ENCODE measurements around the gene TEK. TPM values are rescaled to one million over a fixed set of nuclear protein-coding genes. Genes with fewer than 3 reads are reported as not detected.

The TEK gene
- total RNA-seq, 2 donors from 2014 or later = 2.4 to 4.9 TPM

DNA sequence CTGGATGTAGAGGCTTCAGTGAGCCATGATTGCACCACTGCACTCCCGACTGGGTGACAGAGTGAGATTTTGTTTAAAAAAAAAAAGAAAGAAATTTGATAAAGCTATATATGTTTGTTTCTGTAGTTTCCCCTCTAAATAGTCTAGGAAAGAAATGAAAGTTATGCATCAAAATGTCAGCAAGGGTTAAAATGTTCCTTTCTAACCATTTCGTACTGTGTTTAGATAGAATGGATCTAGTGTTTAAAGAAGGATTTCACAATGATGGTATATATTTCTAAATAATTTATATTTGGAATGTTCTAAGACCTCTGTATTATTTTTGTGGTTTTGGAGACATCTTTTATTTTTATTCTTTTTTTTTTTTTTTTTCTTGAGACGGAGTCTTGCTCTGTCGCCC lies 22.7 kb downstream of the TEK start:
- Histone ChIP-seq H3K4me3 (ENCODE audit: low read length) (no peak overlapping the region), H3K9me3 (ENCODE audit: control insufficient read depth, low read length) (no peaks in the 10 kb centered on the region), H3K4me1 (ENCODE audit: control insufficient read depth, insufficient read depth, low read length) (no peaks in the 10 kb centered on the region), H3K36me3 (ENCODE audit: control insufficient read depth, insufficient read depth, low read length) (no peaks in the 10 kb centered on the region), H3K9ac (ENCODE audit: extremely low read depth, low read length, poor library complexity, severe bottlenecking) (no peak overlapping the region), H3K27ac (ENCODE audit: low read depth, low read length) (no peak overlapping the region), H3K27me3 (ENCODE audit: control insufficient read depth, insufficient read depth, low read length, poor library complexity, severe bottlenecking) (no peaks in the 10 kb centered on the region)
- TF ChIP-seq, protein P1, sequence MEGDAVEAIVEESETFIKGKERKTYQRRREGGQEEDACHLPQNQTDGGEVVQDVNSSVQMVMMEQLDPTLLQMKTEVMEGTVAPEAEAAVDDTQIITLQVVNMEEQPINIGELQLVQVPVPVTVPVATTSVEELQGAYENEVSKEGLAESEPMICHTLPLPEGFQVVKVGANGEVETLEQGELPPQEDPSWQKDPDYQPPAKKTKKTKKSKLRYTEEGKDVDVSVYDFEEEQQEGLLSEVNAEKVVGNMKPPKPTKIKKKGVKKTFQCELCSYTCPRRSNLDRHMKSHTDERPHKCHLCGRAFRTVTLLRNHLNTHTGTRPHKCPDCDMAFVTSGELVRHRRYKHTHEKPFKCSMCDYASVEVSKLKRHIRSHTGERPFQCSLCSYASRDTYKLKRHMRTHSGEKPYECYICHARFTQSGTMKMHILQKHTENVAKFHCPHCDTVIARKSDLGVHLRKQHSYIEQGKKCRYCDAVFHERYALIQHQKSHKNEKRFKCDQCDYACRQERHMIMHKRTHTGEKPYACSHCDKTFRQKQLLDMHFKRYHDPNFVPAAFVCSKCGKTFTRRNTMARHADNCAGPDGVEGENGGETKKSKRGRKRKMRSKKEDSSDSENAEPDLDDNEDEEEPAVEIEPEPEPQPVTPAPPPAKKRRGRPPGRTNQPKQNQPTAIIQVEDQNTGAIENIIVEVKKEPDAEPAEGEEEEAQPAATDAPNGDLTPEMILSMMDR (conservative IDR thresholded peaks at IDR 0.05) = no peak
- H3K4me3 Mint-ChIP-seq = no peak overlapping the region
- H3K27ac Mint-ChIP-seq = no peak overlapping the region
- H3K27me3 Mint-ChIP-seq (ENCODE audit: insufficient read depth) = no peaks in the 10 kb centered on the region
- no peaks in the 10 kb centered on the region for H3K36me3 Mint-ChIP-seq (ENCODE audit: low read depth)
- no peaks in the 10 kb centered on the region for H3K9me3 Mint-ChIP-seq
- 80 to 90% methylated on average over 1 to 4 of the region's 4 CpGs for WGBS, 2 experiments (ENCODE audit: insufficient coverage in 1 of 2, insufficient read length in 1 of 2)
- DNase-seq = no peak
- no peaks in the 10 kb centered on the region for H3K4me1 Mint-ChIP-seq

DNA sequence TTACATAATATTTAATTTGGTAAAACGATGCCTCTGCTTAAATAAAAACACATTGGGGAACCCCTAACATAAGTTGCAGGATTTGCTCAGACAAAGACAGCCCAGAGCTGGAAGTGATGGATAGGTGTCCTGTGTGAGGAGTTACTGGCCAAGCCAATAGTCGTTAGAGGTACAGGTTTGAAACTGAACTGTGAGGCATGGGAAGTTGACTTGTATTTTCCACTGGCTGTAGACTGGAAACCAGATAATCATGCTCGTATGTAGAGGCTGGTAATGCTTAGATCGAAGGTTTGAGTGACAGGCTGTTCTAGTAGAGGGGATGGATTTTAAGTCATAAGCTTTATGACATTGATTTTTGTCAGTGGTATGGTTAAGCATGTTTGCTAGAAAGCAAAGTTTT lies 24.8 kb downstream of the TEK start:
- Histone ChIP-seq H3K4me1 (ENCODE audit: control insufficient read depth, insufficient read depth, low read length) (no peaks in the 10 kb centered on the region), H3K36me3 (ENCODE audit: control insufficient read depth, insufficient read depth, low read length) (no peaks in the 10 kb centered on the region), H3K9ac (ENCODE audit: extremely low read depth, low read length, poor library complexity, severe bottlenecking) (no peak overlapping the region), H3K4me3 (ENCODE audit: low read length) (no peak overlapping the region), H3K27ac (ENCODE audit: low read depth, low read length) (no peak overlapping the region), H3K27me3 (ENCODE audit: control insufficient read depth, insufficient read depth, low read length, poor library complexity, severe bottlenecking) (no peaks in the 10 kb centered on the region), H3K9me3 (ENCODE audit: control insufficient read depth, low read length) (peaks cover 4% of the 10 kb centered on the region)
- H3K36me3 Mint-ChIP-seq (ENCODE audit: low read depth) = no peaks in the 10 kb centered on the region
- no peak overlapping the region for H3K4me3 Mint-ChIP-seq
- TF ChIP-seq, protein P1 (conservative IDR thresholded peaks at IDR 0.05) = no peak
- H3K27ac Mint-ChIP-seq = no peak overlapping the region
- WGBS, 2 experiments (ENCODE audit: insufficient coverage in 1 of 2, insufficient read length in 1 of 2) = 88 to 89% methylated on average over 3 to 4 of the region's 4 CpGs
- peaks cover 7% of the 10 kb centered on the region for H3K9me3 Mint-ChIP-seq
- no peak for DNase-seq
- no peaks in the 10 kb centered on the region for H3K27me3 Mint-ChIP-seq (ENCODE audit: insufficient read depth)
- H3K4me1 Mint-ChIP-seq = no peaks in the 10 kb centered on the region

DNA sequence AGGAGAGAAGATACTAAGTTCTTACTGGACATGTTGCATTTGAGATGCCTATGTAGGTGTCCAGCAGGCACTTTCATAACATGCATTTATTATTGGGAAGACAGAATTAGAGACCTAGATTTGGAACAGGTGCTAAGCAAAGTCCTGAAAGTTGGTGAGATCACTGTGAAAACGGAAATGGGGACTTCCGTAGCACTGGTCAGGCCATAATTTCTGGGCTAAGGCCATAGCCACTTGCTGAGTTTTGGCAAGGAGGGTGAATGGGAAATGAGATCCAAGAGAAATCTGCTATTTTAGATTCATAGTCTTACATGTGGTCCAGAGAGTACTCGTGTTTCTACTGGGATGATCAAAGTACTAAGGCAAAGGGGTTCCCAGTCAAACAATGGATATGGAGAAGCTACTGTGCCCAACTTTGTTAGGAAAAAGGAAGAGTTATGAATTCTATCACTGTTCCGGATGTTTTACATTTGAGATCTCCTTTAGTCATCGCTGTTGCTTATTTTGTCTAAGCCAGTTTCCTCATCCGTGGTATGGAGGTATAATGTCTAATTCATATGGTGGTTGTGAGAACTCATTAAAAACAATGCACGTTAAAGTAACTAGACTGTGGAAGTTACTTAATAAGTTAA lies 33.4 kb downstream of the TEK start:
- Histone ChIP-seq H3K27me3 (ENCODE audit: control insufficient read depth, insufficient read depth, low read length, poor library complexity, severe bottlenecking) (no peaks in the 10 kb centered on the region), H3K4me1 (ENCODE audit: control insufficient read depth, insufficient read depth, low read length) (peaks cover 5% of the 10 kb centered on the region), H3K27ac (ENCODE audit: low read depth, low read length) (no peak overlapping the region), H3K9ac (ENCODE audit: extremely low read depth, low read length, poor library complexity, severe bottlenecking) (no peak overlapping the region), H3K36me3 (ENCODE audit: control insufficient read depth, insufficient read depth, low read length) (no peaks in the 10 kb centered on the region), H3K9me3 (ENCODE audit: control insufficient read depth, low read length) (peaks cover 4% of the 10 kb centered on the region), H3K4me3 (ENCODE audit: low read length) (no peak overlapping the region)
- 96 to 98% methylated on average over 5 to 7 of the region's 7 CpGs for WGBS, 2 experiments (ENCODE audit: insufficient coverage in 1 of 2, insufficient read length in 1 of 2)
- Mint-ChIP-seq H3K4me3 (no peak overlapping the region), H3K4me1 (no peaks in the 10 kb centered on the region), H3K36me3 (ENCODE audit: low read depth) (no peaks in the 10 kb centered on the region), H3K9me3 (peaks cover 7% of the 10 kb centered on the region), H3K27ac (no peak overlapping the region), H3K27me3 (ENCODE audit: insufficient read depth) (no peaks in the 10 kb centered on the region)
- TF ChIP-seq, protein P1 (conservative IDR thresholded peaks at IDR 0.05) = no peak
- no peak for DNase-seq
